Bronchial epithelial cell (primary cell): ENCODE measurements around the gene MRPL20. TPM values are rescaled to one million over a fixed set of nuclear protein-coding genes. Genes with fewer than 3 reads are reported as not detected.
"Not testable (repeated sequence)": the region's sequence is repeated elsewhere in the genome, so short reads cannot be mapped to it uniquely, and the experiment has no call there.

Experiments
- DNase-seq: peaks from one replicate; pipeline ENCODE4 v3.0.0-alpha.2; 2010; ENCODE audit warnings: low read depth
- FAIRE-seq: peaks from 2 replicates; lab custom pipeline; 2011; peaks lifted over from hg19 to GRCh38; lab: Jason Lieb, UNC
- H3K27me3 ChIP-seq: 2 replicates; pipeline ENCODE4 v1.5.1; 2011; ENCODE audit warnings: low read length; ENCODE audit not compliant: control insufficient read depth, insufficient read depth
- H3K36me3 ChIP-seq: 2 replicates; pipeline ENCODE4 v1.5.1; 2011; ENCODE audit warnings: low read length; ENCODE audit not compliant: control insufficient read depth, insufficient read depth
- H3K4me3 ChIP-seq: 2 replicates; pipeline ENCODE4 v1.5.1; 2011; ENCODE audit warnings: mild to moderate bottlenecking, low read depth, low read length, control low read depth
- total RNA-seq: library from RNA; depleted of rRNA; stranded (reverse); fragments of >200 nt; gene quantifications from 2 replicates; pipeline ENCODE4 v1.2.1, GENCODE V29; 2014
- TF ChIP-seq, protein P1 (sequence below): IDR thresholded peaks from 2 replicates; pipeline ENCODE4 v1.5.1; 2011; ENCODE audit warnings: mild to moderate bottlenecking, moderate library complexity, low read length, control low read depth, inconsistent platforms; ENCODE audit not compliant: insufficient read depth, severe bottlenecking

MRPL20 gene
- total RNA-seq = 46.3 and 50.4 TPM in 2 replicates

GRCh38 chr1:1406821-1407635 is at the start of gene MRPL20:
Gene MRPL20 (minus strand): TSS chr1:1407293. CDS start chr1:1407217, 76 bp downstream.
- no peak for FAIRE-seq
- H3K4me3 ChIP-seq = peak within 1 kb of the TSS; percentile 90
- TF ChIP-seq, protein P1, sequence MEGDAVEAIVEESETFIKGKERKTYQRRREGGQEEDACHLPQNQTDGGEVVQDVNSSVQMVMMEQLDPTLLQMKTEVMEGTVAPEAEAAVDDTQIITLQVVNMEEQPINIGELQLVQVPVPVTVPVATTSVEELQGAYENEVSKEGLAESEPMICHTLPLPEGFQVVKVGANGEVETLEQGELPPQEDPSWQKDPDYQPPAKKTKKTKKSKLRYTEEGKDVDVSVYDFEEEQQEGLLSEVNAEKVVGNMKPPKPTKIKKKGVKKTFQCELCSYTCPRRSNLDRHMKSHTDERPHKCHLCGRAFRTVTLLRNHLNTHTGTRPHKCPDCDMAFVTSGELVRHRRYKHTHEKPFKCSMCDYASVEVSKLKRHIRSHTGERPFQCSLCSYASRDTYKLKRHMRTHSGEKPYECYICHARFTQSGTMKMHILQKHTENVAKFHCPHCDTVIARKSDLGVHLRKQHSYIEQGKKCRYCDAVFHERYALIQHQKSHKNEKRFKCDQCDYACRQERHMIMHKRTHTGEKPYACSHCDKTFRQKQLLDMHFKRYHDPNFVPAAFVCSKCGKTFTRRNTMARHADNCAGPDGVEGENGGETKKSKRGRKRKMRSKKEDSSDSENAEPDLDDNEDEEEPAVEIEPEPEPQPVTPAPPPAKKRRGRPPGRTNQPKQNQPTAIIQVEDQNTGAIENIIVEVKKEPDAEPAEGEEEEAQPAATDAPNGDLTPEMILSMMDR = no peak
- peak; percentile 81 for DNase-seq
- H3K36me3 ChIP-seq = peaks cover 17% of the 10 kb centered on the region
- no peaks in the 10 kb centered on the region for H3K27me3 ChIP-seq

DNA sequence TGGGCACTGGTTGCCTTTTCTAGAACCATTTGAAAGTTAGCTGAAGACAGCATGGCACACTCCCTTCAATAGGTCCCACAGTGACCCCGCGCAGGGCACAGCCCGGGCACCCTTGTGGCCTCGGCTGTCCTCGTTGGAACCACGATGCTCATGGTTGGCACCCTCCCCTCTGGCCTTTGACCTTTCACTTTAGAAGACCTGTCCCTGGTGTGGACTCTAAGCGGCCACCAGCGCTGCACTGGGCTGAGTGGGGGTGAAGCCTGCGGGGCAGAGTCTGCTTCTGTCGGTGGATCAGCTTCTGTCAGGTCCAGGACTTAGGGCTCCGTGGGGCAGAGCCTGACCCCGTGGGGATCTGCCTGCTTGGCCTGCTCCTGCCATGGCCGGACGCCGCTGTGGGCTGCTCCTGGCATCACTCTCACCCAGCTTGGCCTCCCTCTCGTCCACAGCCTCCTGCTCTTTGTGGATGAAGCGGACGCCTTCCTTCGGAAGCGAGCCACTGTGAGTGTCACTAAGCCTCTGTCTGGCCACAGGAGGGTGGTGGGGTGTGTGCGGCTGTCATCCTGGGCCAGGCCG is 49.7 kb upstream of the MRPL20 start:
- DNase-seq, H3K4me3 ChIP-seq, H3K27me3 ChIP-seq, FAIRE-seq, H3K36me3 ChIP-seq: not testable (repeated sequence)

DNA sequence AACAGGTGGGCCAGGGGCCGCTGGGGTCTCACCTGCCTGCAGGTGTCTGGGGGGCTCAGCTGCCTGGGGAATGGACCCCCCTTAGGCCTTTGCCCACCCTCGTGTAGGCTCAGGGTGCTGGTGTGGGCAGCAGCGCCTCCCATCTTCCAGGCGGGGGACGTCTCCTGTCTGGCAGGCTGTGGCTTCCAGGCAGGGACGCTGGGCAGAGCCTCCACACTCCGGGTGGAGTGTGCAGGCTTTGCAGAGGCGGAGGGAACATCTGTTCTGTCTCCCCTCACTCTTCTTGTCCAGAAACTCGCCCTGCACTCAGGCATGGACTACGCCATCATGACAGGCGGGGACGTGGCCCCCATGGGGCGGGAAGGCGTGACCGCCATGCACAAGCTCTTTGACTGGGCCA is 48.8 kb upstream of the MRPL20 start:
- H3K27me3 ChIP-seq, DNase-seq, H3K36me3 ChIP-seq, H3K4me3 ChIP-seq, FAIRE-seq: not testable (repeated sequence)

DNA sequence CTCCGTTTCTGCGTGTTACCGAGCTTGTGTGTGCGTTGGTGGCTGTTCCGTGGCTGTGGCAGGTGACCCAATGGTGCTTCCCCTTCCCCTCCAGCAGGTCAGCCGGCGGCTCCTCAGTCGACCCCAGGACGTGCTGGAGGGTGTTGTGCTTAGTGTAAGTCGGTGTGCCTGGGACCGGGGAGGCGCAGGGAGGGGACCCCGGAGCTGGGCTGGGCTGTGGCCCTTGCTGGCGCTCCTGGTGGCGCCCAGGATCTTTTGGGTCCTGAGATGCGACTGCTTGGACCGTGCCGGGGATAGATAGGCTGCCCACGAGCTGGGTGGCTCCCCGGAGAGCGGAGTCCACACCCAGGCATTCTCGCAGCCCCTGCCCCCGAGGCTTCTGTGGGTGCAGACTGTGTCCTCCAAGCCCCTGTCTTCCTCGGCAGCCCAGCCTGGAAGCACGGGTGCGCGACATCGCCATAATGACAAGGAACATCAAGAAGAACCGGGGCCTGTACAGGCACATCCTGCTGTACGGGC is 48.3 kb upstream of the MRPL20 start:
- no peak for DNase-seq
- H3K36me3 ChIP-seq = no peaks in the 10 kb centered on the region
- no peaks in the 10 kb centered on the region for H3K27me3 ChIP-seq
- TF ChIP-seq, protein P1 = no peak
- FAIRE-seq = no peak
- no peak overlapping the region for H3K4me3 ChIP-seq

GRCh38 chr1:1454286-1455056 is 47.4 kb upstream of the MRPL20 start:
- not testable (repeated sequence) for H3K36me3 ChIP-seq, H3K27me3 ChIP-seq, FAIRE-seq, H3K4me3 ChIP-seq, DNase-seq

- no peak overlapping the region for H3K4me3 ChIP-seq
- H3K27me3 ChIP-seq = no peaks in the 10 kb centered on the region
- TF ChIP-seq, protein P1 = no peak
- H3K36me3 ChIP-seq = no peaks in the 10 kb centered on the region
- DNase-seq (no peak), FAIRE-seq (no peak)
Observed at GRCh38 chr1:1452882-1453281, 45.8 kb upstream of the MRPL20 start.

DNA sequence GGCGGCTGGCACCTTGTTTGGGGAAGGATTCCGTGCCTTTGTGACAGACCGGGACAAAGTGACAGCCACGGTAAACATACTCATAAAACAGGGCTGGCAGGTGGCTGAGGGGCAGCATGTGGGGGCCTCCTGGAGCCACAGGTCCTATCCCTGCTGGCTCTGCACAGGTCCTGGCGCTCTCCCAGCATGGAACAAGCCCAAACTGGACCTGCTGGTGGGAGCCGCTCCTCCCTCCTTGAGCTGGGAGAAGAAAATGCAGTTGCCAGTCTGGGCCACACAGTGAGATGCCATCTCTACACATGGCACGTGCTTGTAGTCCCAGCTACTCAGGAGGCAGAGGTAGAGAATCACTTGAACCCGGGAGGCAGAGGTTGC is 45.3 kb upstream of the MRPL20 start:
- DNase-seq (peak; percentile 43), FAIRE-seq (peak; percentile 76)
- H3K36me3 ChIP-seq, H3K4me3 ChIP-seq, H3K27me3 ChIP-seq: not testable (repeated sequence)
